Measurements from ENCODE around the gene POLN. TPM values are rescaled to one million over a fixed set of nuclear protein-coding genes. Genes with fewer than 3 reads are reported as not detected.

The POLN gene
- total and polyA plus RNA-seq, 3 experiments from 2014 or later, result 0.55 to 1.6 (median 1.5) TPM

DNA sequence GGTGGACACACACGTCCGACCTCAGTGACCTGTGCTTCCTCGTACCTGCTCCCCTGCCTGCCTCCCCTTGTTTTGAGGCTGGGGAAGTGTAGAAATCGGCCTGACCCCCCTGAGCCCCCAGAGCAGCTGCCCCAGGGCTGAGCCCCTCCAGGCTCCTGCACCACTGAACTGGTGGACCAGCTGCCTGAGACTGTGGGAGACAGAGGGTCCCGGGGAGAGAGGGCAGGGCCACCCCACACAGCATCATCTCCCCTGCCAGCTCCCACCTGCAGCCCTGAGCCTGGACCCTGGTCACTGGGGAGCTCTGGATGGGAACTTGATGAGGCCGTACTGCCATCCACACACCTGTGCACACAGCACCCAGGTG lies 197.8 kb downstream of the POLN start:
- DNase-seq, result no peak
- POLR2A ChIA-PET, result no interaction called here
- H3K27ac ChIP-seq (ENCODE audit: low read depth, low read length), result no peak overlapping the region
- no peaks in the 10 kb centered on the region for H3K9me3 ChIP-seq (ENCODE audit: low read length)
- no peak overlapping the region for H3K4me3 ChIP-seq (ENCODE audit: low read length)
- Mint-ChIP-seq H3K4me1 (peaks cover 4 to 12% (median 5%) of the 10 kb centered on the region in 3 donors), H3K36me3 (peaks cover 0 to 1% (median 0%) of the 10 kb centered on the region in 3 donors), H3K4me3 (peak overlapping the region in 2 of 7 donors; percentile 28 to 76), H3K27me3 (peaks cover 15 to 21% of the 10 kb centered on the region in 2 donors), H3K9me3 (no peaks in the 10 kb centered on the region), H3K27ac (no peak overlapping the region)
- H3K36me3 ChIP-seq (ENCODE audit: insufficient read depth, low read length), result no peaks in the 10 kb centered on the region
- H3K27me3 ChIP-seq (ENCODE audit: insufficient read depth, low read length, poor library complexity, severe bottlenecking), result peaks cover 7% of the 10 kb centered on the region
- H3K4me1 ChIP-seq (ENCODE audit: insufficient read depth, low read length), result peaks cover 5% of the 10 kb centered on the region
- CTCF ChIA-PET, result no interaction called here

DNA sequence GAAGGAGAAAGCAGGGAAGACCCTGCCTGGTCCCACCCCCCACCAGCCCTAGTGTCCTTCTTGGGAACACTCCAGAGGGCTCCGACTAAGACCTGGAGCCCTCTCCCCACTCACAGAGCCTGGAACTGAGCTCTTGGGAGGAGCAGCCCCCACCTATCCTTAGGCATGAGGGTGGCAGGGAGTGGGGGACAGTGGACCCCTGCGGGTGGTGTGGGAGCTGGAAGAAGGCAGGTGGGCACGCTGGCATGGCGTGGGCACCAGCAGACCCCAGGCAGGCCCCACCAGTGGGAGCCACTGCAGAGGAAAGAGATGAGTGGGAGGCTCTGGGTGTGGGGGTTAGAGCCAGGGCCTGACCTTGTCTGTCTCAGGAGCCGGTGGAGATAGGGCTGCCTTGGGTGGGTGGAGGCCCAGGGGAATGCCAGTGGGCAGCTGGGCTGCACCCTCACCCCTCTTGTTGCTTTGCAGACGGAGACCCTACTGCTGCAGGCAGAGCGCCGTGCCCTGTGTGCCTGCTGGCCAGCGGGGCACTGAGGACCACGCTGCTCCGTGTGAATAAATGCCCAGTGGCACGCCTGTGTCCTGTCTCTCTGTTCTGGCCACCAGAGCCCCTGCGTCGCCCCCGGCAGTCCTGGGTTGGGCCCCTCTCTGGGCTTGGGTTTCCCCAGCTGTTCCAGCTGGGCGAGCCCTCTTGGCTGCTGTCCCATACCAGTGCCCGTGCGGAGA lies 198.4 kb downstream of the POLN start:
- no peak for DNase-seq
- peaks cover 4 to 12% (median 5%) of the 10 kb centered on the region in 3 donors for H3K4me1 Mint-ChIP-seq
- Histone ChIP-seq H3K4me1 (ENCODE audit: insufficient read depth, low read length) (peaks cover 5% of the 10 kb centered on the region), H3K36me3 (ENCODE audit: insufficient read depth, low read length) (no peaks in the 10 kb centered on the region), H3K27me3 (ENCODE audit: insufficient read depth, low read length, poor library complexity, severe bottlenecking) (peaks cover 7% of the 10 kb centered on the region), H3K27ac (ENCODE audit: low read depth, low read length) (no peak overlapping the region), H3K9me3 (ENCODE audit: low read length) (no peaks in the 10 kb centered on the region), H3K4me3 (ENCODE audit: low read length) (no peak overlapping the region)
- ChIA-PET POLR2A (no interaction called here), CTCF (interaction anchor here (0.7 kb wide), 1 partner anchor 30 kb away, joined by 3 read pairs; no protein-coding TSS in a partner anchor)
- peaks cover 0 to 1% (median 0%) of the 10 kb centered on the region in 3 donors for H3K36me3 Mint-ChIP-seq
- peak overlapping the region; percentile 28 to 81 (median 71) for H3K4me3 Mint-ChIP-seq
- H3K27ac Mint-ChIP-seq, result no peak overlapping the region
- H3K9me3 Mint-ChIP-seq, result no peaks in the 10 kb centered on the region
- H3K27me3 Mint-ChIP-seq, result peaks cover 15 to 25% of the 10 kb centered on the region in 2 donors

DNA sequence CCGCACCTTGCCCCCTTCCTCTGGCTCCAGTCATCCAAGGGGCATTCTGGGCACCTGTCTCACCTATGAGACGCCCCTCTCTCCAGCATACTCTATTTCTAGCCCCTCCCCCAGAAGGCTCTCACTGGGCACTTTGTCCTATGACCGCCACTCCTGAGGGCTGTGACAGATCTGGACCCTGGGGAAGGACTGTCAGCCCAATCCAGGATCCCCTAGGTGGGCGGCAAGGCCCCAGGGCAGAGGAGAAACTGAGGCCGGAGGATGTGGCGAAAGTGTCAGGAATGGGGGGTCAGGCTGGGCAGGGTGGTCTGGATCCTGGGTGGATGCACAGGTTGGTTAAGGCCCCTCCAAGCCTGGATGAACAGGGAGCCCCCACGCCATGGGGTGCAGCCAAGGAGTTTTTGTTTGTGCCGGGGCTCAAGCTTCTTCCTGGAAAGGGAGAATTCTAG lies 198.9 kb downstream of the POLN start:
- H3K4me3 Mint-ChIP-seq, result peak overlapping the region; percentile 54 to 85 (median 72)
- H3K9me3 ChIP-seq (ENCODE audit: low read length), result no peaks in the 10 kb centered on the region
- DNase-seq, result no peak
- H3K36me3 Mint-ChIP-seq, result peaks cover 0 to 1% (median 0%) of the 10 kb centered on the region in 3 donors
- POLR2A ChIA-PET, result no interaction called here
- peaks cover 7% of the 10 kb centered on the region for H3K27me3 ChIP-seq (ENCODE audit: insufficient read depth, low read length, poor library complexity, severe bottlenecking)
- peak overlapping the region in 2 of 8 donors; percentile 27 to 44 for H3K27ac Mint-ChIP-seq
- peaks cover 5% of the 10 kb centered on the region for H3K4me1 ChIP-seq (ENCODE audit: insufficient read depth, low read length)
- CTCF ChIA-PET, result interaction anchor here (0.7 kb wide), 1 partner anchor 29 kb away, joined by 3 read pairs; no protein-coding TSS in a partner anchor
- H3K4me3 ChIP-seq (ENCODE audit: low read length), result no peak overlapping the region
- H3K27ac ChIP-seq (ENCODE audit: low read depth, low read length), result no peak overlapping the region
- peaks cover 19 to 23% of the 10 kb centered on the region in 2 donors for H3K27me3 Mint-ChIP-seq
- H3K36me3 ChIP-seq (ENCODE audit: insufficient read depth, low read length), result no peaks in the 10 kb centered on the region
- H3K4me1 Mint-ChIP-seq, result peaks cover 4 to 12% (median 5%) of the 10 kb centered on the region in 3 donors
- H3K9me3 Mint-ChIP-seq, result no peaks in the 10 kb centered on the region

DNA sequence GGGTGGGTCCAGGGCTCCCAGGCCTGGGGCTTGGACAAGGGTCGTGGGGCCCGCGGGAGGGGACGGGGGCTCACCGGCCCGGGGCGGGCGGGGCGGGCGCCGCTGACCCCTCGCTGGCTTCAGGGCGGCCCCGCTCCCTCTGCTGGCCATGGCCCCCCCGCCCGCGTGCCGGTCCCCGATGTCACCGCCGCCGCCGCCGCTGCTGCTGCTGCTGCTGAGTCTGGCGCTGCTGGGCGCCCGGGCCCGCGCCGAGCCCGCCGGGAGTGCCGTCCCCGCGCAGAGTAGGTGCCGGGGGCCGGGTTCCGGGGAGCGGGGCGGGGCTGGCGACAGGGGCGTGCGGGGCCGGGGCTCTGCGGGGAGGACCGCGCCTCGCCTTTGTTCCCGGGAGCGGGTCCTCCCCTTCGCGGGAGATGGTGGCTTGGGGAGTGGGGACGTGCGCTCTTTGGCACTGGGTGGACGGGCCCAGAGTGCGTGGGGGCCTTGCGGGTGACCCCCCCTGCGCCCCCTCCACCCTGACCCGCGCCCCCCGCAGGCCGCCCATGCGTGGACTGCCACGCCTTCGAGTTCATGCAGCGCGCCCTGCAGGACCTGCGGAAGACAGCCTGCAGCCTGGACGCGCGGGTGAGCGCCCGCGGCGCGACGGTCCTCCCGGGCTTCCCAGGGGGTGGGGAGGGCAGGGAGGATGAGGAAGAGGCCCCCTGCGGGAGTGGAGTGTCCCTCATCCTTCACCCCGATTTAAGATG lies 199.5 kb downstream of the POLN start:
- H3K27me3 ChIP-seq (ENCODE audit: insufficient read depth, low read length, poor library complexity, severe bottlenecking), result peaks cover 7% of the 10 kb centered on the region
- H3K27ac ChIP-seq (ENCODE audit: low read depth, low read length), result no peak overlapping the region
- DNase-seq, result peak in 4 of 5 donors; percentile 32 to 61 (median 36)
- POLR2A ChIA-PET, result no interaction called here
- no peak overlapping the region for H3K4me3 ChIP-seq (ENCODE audit: low read length)
- Mint-ChIP-seq H3K4me3 (peak overlapping the region; percentile 65 to 85 (median 79)), H3K27me3 (peaks cover 16 to 23% of the 10 kb centered on the region in 2 donors), H3K27ac (peak overlapping the region in 1 of 8 donors; percentile 44), H3K9me3 (no peaks in the 10 kb centered on the region), H3K4me1 (peaks cover 4 to 12% (median 5%) of the 10 kb centered on the region in 3 donors), H3K36me3 (peaks cover 0 to 1% (median 0%) of the 10 kb centered on the region in 3 donors)
- H3K36me3 ChIP-seq (ENCODE audit: insufficient read depth, low read length), result no peaks in the 10 kb centered on the region
- CTCF ChIA-PET, result interaction anchor here (0.7 kb wide), 1 partner anchor 29 kb away, joined by 3 read pairs; no protein-coding TSS in a partner anchor
- no peaks in the 10 kb centered on the region for H3K9me3 ChIP-seq (ENCODE audit: low read length)
- H3K4me1 ChIP-seq (ENCODE audit: insufficient read depth, low read length), result peaks cover 5% of the 10 kb centered on the region

DNA sequence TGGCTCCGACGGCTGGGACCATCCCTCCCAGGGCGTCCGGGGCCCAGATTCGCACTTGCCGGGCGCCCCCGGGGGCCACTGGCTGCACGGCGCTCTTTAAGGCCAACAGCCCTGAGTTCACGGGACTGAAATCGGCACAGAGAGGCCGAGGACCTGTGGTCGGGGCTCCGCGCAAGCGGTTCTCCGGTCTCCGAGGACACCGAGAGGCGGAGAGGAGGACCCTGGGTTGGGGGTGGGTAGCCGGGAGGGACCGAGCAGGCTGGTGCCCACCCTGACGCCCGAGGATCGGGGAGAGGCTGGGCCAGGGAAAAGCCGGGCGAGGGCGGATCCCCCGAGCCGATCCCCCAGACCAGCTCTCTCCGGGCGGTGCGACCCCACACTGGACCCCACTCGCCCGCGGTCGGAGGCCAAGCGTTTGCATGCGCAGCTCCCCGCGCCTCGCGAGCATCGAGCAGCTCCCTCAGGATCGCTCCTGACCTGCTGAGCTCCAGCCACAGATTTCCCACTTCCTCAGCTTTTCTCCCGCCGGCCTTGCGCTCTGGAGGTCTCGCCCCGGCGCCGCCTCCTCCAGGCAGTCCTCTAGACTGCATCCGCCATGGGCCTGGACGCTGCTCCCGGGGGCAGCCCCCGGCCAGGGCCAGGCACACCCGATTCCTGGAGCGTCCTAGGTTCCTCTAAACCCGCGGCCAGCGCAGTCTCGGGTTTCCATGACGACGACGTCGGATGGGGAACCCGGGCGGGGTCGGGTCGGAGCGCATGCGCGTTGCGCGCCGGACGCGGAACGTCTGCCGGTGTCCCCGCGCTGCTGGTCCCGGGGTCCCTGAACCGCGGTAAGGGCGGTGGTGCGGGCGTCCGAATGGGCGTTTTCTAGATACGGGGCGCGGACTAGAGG lies 200.4 kb downstream of the POLN start:
- H3K36me3 ChIP-seq (ENCODE audit: insufficient read depth, low read length), result no peaks in the 10 kb centered on the region
- peak overlapping the region; percentile 74 for H3K4me3 ChIP-seq (ENCODE audit: low read length)
- H3K27me3 ChIP-seq (ENCODE audit: insufficient read depth, low read length, poor library complexity, severe bottlenecking), result peaks cover 7% of the 10 kb centered on the region
- peak; percentile 69 to 87 (median 74) for DNase-seq
- POLR2A ChIA-PET, result interaction anchor here (0.7 kb wide), 1 partner anchor 32 kb away, joined by 3 read pairs; no protein-coding TSS in a partner anchor
- Mint-ChIP-seq H3K36me3 (peaks cover 0 to 1% (median 0%) of the 10 kb centered on the region in 3 donors), H3K4me1 (peaks cover 4 to 12% (median 5%) of the 10 kb centered on the region in 3 donors), H3K4me3 (peak overlapping the region; percentile 65 to 92 (median 79)), H3K27me3 (peaks cover 24 to 31% of the 10 kb centered on the region in 2 donors), H3K27ac (peak overlapping the region in 3 of 8 donors; percentile 29 to 84 (median 47)), H3K9me3 (no peaks in the 10 kb centered on the region)
- no peak overlapping the region for H3K27ac ChIP-seq (ENCODE audit: low read depth, low read length)
- CTCF ChIA-PET, result interaction anchor here (0.6 kb wide), 1 partner anchor 60 kb away, joined by 3 read pairs; no protein-coding TSS in a partner anchor
- H3K9me3 ChIP-seq (ENCODE audit: low read length), result no peaks in the 10 kb centered on the region
- peaks cover 5% of the 10 kb centered on the region for H3K4me1 ChIP-seq (ENCODE audit: insufficient read depth, low read length)

DNA sequence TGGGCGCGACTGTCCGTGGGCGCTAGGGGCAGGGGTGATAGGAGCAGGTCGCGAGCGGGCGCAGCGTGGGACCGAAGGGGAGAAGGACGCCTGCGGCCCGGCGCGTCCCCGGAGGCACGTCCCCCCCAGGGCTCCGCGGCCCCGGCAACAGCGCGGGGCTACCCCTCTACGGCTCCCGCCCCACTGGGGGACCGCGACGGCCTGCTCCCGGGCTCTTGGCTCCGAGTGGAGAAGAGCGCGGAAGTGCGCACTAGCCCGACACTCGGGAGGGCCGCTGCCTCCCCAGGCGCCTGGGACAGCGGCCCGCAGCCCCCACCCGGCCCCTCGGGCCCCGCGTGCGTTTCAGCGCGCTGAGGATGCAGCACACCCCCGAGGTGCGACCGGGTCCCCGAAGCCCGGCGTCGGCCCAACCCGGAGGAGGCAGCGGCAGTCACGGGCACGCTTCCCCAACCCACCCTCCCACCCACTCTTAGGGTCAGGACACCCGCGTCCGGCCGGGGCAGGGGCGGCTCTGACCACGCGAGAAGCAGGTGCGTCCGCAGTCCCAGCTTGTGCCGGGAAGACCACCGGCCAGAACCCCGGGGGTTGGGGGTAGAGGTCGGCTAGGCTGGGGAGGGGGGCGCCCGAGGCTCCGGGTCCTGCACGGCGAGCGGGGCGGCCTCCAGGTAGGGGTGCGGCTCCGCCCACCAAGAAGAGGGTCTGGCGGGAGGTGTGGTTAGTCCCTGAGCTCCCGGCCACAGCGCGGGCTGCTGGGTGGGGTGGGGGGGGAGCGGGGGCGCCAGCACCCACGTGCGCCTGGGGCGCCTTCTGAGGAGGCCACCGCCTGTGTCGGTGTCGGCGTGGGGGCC lies 201.3 kb downstream of the POLN start:
- peak overlapping the region in 4 of 7 donors; percentile 7 to 84 (median 62) for H3K4me3 Mint-ChIP-seq
- peaks cover 4 to 12% (median 5%) of the 10 kb centered on the region in 3 donors for H3K4me1 Mint-ChIP-seq
- DNase-seq, result peak in 1 of 5 donors; percentile 8
- H3K36me3 Mint-ChIP-seq, result peaks cover 0 to 1% (median 0%) of the 10 kb centered on the region in 3 donors
- no peak overlapping the region for H3K4me3 ChIP-seq (ENCODE audit: low read length)
- CTCF ChIA-PET, result no interaction called here
- no peaks in the 10 kb centered on the region for H3K9me3 ChIP-seq (ENCODE audit: low read length)
- no peaks in the 10 kb centered on the region for H3K9me3 Mint-ChIP-seq
- peaks cover 5% of the 10 kb centered on the region for H3K4me1 ChIP-seq (ENCODE audit: insufficient read depth, low read length)
- no peak overlapping the region for H3K27ac ChIP-seq (ENCODE audit: low read depth, low read length)
- POLR2A ChIA-PET, result interaction anchor here (0.7 kb wide), 1 partner anchor 31 kb away, joined by 3 read pairs; no protein-coding TSS in a partner anchor
- peaks cover 7% of the 10 kb centered on the region for H3K27me3 ChIP-seq (ENCODE audit: insufficient read depth, low read length, poor library complexity, severe bottlenecking)
- H3K27ac Mint-ChIP-seq, result no peak overlapping the region
- no peaks in the 10 kb centered on the region for H3K36me3 ChIP-seq (ENCODE audit: insufficient read depth, low read length)
- H3K27me3 Mint-ChIP-seq, result peaks cover 22 to 35% of the 10 kb centered on the region in 2 donors

DNA sequence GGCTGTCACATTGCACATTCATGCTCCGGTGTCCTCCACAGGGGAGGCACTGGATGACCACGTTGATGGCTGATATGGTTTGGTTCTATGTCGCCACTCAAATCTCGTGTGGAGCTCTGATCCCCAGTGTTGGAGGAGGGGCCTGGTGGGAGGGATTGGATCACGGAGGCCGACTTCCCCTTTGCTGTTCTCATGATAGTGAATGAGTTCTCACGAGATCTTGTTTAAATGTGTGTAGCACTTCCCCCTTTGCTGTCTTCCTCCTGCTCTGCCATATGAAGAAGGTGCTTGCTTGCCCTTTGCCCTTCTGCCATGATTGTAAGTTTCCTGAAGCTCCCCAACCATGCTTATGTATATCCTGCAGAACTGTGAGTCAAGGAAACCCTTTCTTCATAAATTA lies 205.1 kb downstream of the POLN start:
- Histone ChIP-seq H3K27me3 (ENCODE audit: insufficient read depth, low read length, poor library complexity, severe bottlenecking) (peaks cover 7% of the 10 kb centered on the region), H3K4me3 (ENCODE audit: low read length) (no peak overlapping the region), H3K9me3 (ENCODE audit: low read length) (no peaks in the 10 kb centered on the region), H3K36me3 (ENCODE audit: insufficient read depth, low read length) (no peaks in the 10 kb centered on the region), H3K27ac (ENCODE audit: low read depth, low read length) (no peak overlapping the region), H3K4me1 (ENCODE audit: insufficient read depth, low read length) (peaks cover 5% of the 10 kb centered on the region)
- Mint-ChIP-seq H3K4me3 (no peak overlapping the region), H3K27me3 (peaks cover 28 to 51% of the 10 kb centered on the region in 2 donors), H3K36me3 (peaks cover 0 to 1% (median 0%) of the 10 kb centered on the region in 3 donors), H3K9me3 (no peaks in the 10 kb centered on the region), H3K27ac (no peak overlapping the region), H3K4me1 (peaks cover 2 to 8% (median 5%) of the 10 kb centered on the region in 3 donors)
- no peak for DNase-seq
- CTCF ChIA-PET, result no interaction called here
- POLR2A ChIA-PET, result no interaction called here

All from CD8-positive, alpha-beta memory T cell (primary cell).